GM23248 (cell line): ENCODE measurements around the gene ZDHHC14.

ENCODE experiments used
- EZH2 ChIP-seq: fragments of 200-600 bp; sonication (generic); IDR thresholded peaks from 2 replicates; pipeline ENCODE4 v1.6.1; 2018; ENCODE audit warnings: antibody characterized with exemption, mild to moderate bottlenecking; ENCODE audit not compliant: insufficient read depth, poor library complexity, severe bottlenecking
- EZH2phosphoT487 ChIP-seq: fragments of 200-600 bp; sonication (generic); IDR thresholded peaks from 2 replicates; pipeline ENCODE4 v1.6.1; 2018; ENCODE audit warnings: antibody characterized with exemption, moderate library complexity, mild to moderate bottlenecking, low read depth; ENCODE audit not compliant: insufficient read depth

DNA sequence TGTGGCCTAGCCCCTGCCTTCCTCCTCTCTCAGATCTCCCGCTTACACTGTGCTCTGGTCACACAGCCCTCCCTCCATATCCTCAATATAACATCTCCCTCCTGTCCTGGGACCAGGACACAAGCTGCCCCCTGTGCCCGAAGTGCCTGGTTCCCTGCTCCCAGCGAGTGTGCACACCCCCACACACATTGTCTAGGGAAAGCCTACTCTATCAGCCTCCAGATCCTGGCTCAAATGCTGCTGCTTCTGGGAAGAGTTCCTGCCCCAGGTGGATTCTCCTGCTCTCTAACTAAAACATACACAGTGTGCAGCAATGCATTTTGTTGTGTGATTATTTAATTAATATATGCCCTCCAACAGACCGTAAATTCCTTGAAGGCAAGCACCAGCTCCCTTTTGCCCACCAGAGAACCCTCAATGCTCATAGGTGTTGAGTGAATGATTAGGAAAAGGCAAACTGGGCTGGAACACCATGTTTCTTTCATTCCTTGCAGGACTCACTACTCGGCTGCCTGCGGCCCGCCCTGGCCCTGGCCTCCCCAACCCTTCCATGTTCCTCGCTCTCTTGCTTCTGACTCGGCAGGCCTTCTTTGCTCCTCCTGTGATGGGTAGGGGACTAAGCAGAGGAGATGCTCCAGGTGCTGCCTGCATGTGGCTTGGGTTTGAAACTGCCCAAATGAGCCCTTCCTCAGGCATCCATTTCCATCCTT, 194.6 kb downstream of the ZDHHC14 start:
- TF ChIP-seq EZH2phosphoT487 (no peak), EZH2 (no peak)
